Forelimb muscle (tissue), 1 donor: Measurements from ENCODE around the gene C1orf185. TPM values are rescaled to one million over a fixed set of nuclear protein-coding genes. Genes with fewer than 3 reads are reported as not detected.
"Not testable (repeated sequence)": the region's sequence is repeated elsewhere in the genome, so short reads cannot be mapped to it uniquely, and the experiment has no call there.

Source experiments
- DNase-seq: peaks from one replicate; pipeline ENCODE4 v3.0.0-alpha.2; 2013; ENCODE audit warnings: low read depth
- polyA plus RNA-seq: library from polyadenylated mRNA; unstranded; fragments of 120-200 nt; gene quantifications from one replicate; pipeline ENCODE4 v1.2.1, GENCODE V29; 2013; ENCODE audit not compliant: insufficient read length

C1orf185 gene
- not detected for polyA plus RNA-seq

- DNase-seq: no peak
Observed at GRCh38 chr1:51101976-51102375, at the start of gene C1orf185. Gene C1orf185, plus strand, starts transcription at chr1:51102228. Its CDS starts 6 bp downstream, at chr1:51102234.

- no peak for DNase-seq
Observed at GRCh38 chr1:51058858-51059257, 43.2 kb upstream of the C1orf185 start.

DNA sequence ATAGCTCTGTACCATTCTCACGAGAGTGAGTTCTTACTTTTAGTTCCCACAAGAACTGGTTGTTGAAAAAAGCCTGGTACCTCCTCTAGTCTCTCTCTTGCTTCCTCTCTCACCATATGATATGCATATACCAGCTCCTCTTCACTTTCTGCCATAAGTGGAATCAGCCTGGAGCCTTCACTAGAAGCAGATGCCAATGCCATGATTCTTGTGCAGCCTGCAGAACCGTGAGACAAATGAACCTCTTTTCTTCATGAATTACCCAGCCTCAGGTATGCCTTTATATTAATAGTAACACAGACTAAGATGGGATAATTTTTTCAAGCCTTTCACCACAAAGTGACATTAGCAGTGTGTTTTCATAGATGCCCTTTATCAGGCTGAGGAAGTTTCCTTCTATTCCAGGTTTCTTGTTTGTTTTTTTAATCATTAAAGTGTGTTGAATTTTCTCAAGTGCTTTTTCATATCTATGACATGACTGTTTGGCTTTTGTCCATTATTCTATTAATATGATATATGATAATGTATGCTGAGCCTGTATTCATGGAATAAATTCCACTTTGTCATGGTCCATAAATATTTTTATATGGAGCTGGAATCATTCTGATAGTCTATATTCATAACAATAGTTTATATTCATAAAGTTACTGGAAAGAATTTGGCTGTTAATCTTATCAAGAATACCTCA is 40.7 kb upstream of the C1orf185 start:
- no peak for DNase-seq

- DNase-seq: no peak
Observed at GRCh38 chr1:51063121-51063520, 38.9 kb upstream of the C1orf185 start.

DNA sequence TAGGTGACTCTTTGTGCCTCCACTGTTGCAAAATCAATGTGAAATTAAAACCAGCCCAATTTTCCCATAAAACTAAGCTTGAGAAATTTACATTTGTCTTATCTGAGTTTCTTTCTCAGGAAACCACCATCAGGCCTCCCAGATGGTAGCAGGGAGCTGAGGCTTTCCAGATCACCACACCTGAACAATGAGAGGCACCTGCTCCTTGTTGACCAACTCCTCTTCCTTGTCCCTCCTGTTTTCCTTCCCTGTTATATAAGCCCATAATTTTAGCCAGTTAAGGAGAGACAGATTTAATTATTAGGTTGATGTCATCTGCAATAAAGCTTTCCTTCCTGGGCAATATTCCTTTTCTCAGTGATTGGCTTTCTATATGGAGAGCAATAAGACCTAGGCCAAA is 32.0 kb upstream of the C1orf185 start:
- DNase-seq: no peak

DNA sequence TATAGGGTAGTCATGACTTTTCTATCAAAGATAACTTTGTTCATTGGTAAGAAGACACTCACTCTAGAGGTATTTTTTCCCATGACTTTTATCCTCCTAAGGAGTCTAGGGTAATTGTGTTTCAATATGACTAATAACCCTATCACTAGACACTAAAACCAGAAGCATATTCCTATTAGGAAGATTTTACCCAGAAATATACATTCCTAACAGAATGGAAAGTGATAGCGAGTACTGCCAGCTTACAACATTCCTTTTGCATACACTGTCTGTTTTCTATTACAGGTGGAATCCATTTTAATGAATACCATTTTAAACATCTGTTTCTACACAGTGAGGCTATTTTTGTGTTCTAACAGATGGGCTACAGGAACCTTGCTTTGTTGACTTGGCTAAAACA is 31.4 kb upstream of the C1orf185 start:
- DNase-seq: no peak

DNA sequence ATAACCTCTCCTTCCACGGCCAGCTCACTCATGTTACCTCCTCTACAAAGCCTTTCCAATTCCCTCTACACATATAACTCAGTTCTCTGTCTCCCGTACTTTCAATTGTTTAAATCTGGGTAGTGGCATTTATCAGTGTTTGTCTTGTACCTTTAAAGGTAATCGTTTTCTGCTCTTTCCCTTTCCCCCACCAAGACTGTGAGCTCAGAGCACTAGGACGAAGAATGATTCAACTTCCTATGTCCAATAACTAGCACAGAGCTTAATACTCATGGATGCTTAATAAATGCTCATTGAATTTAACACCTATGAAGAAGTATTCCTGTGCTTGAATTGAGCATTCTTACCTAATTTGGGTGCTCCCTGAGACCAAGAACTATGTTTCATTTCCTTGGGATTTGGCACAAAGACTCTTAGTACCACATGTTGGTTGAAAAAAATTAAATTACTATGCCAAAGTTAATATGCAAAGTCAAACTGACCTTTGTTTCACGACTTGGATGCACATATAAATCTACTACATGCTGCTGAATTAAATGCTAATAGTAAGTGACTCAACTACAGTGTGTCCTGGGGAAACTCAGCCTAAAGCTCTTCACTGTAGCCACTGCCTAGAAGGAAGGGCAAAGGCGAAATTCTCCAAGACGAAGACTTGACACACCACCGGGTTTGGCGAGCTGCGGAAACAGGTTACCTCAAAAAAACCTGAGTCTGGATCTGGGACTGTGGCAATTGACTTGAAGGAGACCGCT is 30.6 kb upstream of the C1orf185 start:
- no peak for DNase-seq

GRCh38 chr1:51072043-51072439 is 30.0 kb upstream of the C1orf185 start:
- DNase-seq: no peak

DNA sequence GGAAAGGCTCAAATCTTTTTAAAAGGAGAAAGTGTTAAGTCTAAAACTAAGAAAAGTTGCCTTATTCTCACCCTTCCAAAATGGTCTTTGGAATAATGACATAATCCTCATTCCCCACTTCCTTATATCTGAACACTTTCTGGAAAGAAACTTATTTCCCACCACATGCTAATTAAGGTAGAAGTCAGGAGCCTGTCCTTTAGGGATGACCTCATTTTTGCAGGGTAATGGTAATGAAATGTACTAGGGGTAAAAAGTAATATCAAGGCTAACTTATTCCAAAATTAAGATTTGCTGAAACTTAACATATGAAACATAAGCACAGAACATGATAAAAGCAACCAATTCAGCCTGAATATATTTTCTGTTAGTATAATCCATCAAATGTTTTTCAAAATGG is 29.4 kb upstream of the C1orf185 start:
- no peak for DNase-seq

- DNase-seq: no peak
Observed at GRCh38 chr1:51073456-51073855, 28.6 kb upstream of the C1orf185 start.

- DNase-seq: no peak
Observed at GRCh38 chr1:51086496-51087271, 15.3 kb upstream of the C1orf185 start.

- DNase-seq: no peak
Observed at GRCh38 chr1:51088474-51088873, 13.6 kb upstream of the C1orf185 start.

GRCh38 chr1:51093581-51093980 is 8.4 kb upstream of the C1orf185 start:
- DNase-seq: no peak

- DNase-seq: no peak
Observed at GRCh38 chr1:51097171-51097570, 4.9 kb upstream of the C1orf185 start.

DNA sequence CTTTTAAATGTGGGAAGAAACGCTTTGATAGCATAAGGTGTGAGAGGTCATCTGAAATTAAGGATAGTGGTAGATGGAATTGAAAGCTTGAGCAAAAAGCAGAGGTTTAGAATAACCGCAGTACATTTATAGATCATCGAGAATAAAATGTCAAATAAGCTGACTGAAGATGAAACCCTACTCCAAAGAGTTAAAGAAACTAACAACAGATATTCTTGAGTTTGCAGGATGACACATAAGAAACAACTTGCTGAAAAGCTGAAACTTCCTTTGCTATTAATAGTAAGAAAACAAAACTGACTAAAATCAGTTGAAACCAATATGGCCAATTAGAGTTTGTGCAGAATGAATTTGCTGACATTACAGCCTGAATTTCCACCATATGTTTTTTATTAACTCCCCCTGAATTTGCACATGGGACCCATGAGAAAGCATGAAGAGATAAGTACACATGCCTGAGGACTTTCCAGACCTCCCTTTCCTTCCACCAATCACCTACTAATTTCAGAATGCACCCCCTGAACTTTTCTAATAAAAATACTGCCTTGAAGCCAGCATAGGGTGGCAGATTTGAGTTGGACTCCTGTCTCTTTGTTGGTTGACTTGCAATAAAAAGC is 1.7 kb upstream of the C1orf185 start:
- DNase-seq: no peak

GRCh38 chr1:51114137-51114536 is 12.1 kb downstream of the C1orf185 start:
- no peak for DNase-seq

DNA sequence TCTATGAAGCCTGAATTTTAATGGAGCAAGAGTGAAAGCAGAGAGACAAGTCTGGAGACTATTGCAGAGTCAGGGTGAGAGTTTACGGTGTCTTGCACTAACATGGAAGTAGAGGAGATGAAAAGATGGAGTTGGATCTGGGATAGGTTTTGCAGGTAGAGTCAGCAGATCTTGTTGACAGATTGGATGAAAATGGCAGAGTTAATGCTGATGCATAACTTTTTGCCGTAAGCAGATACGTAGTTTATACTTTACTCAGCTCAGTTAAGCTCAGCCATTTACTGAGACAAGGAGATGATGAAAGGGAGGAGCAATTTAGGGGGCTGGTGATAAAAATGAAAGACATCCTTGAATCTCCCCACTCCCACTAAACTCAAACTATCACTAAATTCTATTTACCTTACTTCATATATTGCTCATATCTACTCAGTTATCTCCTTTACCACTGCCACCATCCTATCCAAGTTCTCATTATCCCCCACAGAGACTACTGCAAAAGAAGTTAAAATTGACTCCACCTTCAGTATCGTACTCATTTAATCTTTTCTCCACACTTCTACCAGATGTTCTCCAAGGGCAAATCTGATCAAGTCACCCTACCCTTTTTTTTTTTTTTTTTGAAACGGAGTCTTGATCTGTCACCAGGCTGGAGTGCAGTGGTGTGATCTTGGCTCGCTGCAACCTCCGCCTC is 13.8 kb downstream of the C1orf185 start:
- no peak for DNase-seq

GRCh38 chr1:51119331-51119730 is 17.3 kb downstream of the C1orf185 start:
- DNase-seq: no peak

GRCh38 chr1:51120629-51121028 is 18.6 kb downstream of the C1orf185 start:
- DNase-seq: no peak

DNA sequence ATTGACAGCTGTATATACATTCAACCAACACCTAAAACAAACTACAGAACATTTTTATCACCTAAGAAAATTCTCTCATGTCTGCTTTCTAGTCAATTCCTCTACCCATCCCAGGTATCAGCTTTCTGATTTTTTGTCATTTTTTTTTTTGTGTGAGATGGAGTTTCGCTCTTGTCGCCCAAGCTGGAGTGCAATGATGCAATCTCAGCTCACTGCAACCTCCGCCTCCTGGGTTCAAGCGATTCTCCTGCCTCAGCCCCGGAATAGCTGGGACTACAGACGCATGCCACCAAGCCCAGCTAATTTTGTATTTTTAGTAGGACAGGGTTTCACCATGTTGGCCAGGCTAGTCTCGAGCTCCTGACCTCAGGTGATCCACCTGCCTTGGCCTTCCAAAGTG is 25.1 kb downstream of the C1orf185 start:
- not testable (repeated sequence) for DNase-seq

DNA sequence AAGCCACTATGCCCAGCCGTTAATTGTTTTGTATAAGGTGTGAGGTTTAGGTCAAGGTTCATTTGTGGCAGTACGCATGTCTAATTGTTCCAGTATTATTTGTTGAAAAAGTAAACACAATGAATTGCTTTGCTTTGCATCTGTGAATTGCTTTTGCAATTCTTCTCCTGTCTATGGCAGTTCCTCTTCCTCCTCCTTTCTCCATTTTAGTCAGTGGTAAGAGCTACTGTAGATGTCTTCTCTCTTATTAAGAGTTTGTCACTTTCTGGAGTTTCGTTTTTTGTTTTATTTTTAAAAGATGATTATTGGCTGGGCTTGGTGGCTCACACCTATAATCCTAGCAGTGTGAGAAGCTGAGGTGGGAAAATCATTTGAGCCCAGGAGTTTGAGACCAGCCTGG is 29.2 kb downstream of the C1orf185 start:
- DNase-seq: no peak

DNA sequence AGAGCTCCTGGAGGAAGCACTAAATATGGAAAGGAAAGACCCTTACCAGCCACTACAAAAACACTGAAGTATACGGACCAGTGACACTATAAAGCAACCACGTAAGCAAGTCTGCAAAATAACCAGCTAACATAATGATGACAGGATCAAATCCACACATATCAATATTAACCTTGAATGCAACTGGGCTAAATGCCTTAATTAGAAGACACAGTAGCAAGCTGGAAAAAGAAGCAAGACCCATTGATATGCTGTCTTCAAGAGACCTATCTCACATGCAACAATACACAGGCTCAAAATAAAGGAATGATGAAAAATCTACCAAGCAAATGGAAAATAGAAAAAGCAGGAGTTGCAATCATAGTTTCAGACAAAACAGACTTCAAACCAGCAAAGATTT is 31.0 kb downstream of the C1orf185 start:
- no peak for DNase-seq
